Activated T-cell treated with anti-CD3 and anti-CD28 coated beads, Interleukin-2, amount 50 U/mL, for 72 hours (primary cell): ENCODE measurements around the gene ZCWPW1. TPM values are rescaled to one million over a fixed set of nuclear protein-coding genes. Genes with fewer than 3 reads are reported as not detected.

Experiments used
- ATAC-seq, 2 donors: fragments of 150-1000 bp; cut with Tn5 transposase; replicated peaks in 1 of 2; 2 replicates each; pipeline ENCODE4 v1.10.0; 2021; ENCODE audit warnings: moderate library complexity in 2 of 2, mild to moderate bottlenecking in 1 of 2
- DNase-seq, 2 donors: peaks; one replicate each; pipeline ENCODE4 v3.0.0; 2021 to 2022; ENCODE audit warnings: mixed read lengths in 1 of 2
- H3K27ac Mint-ChIP-seq: one replicate; pipeline ENCODE4 v1.8.0; 2022; ENCODE audit warnings: mild to moderate bottlenecking, moderate library complexity, mixed read lengths
- H3K27me3 Mint-ChIP-seq: one replicate; pipeline ENCODE4 v1.8.0; 2022; ENCODE audit warnings: low read depth, mixed read lengths
- H3K36me3 Mint-ChIP-seq, 2 donors: one replicate each; pipeline ENCODE4 v1.8.0; 2022; ENCODE audit warnings: mixed read lengths in 2 of 2, mild to moderate bottlenecking in 1 of 2; ENCODE audit not compliant: insufficient read depth in 2 of 2
- H3K4me1 Mint-ChIP-seq: one replicate; pipeline ENCODE4 v1.8.0; 2022; ENCODE audit warnings: low read depth, mixed read lengths
- H3K4me3 Mint-ChIP-seq, 2 donors: one replicate each; pipeline ENCODE4 v1.8.0; 2022; ENCODE audit warnings: mild to moderate bottlenecking in 2 of 2, mixed read lengths in 2 of 2, moderate library complexity in 2 of 2
- H3K9me3 Mint-ChIP-seq, 2 donors: one replicate each; pipeline ENCODE4 v1.8.0; 2022; ENCODE audit warnings: mixed read lengths in 2 of 2
- total RNA-seq, 2 donors: library from RNA; stranded (reverse); gene quantifications; one replicate each; pipeline ENCODE4 v1.2.3, GENCODE V29; 2022

Gene ZCWPW1
- total RNA-seq, 2 donors from 2014 or later, result 5.9 to 6.5 TPM

DNA sequence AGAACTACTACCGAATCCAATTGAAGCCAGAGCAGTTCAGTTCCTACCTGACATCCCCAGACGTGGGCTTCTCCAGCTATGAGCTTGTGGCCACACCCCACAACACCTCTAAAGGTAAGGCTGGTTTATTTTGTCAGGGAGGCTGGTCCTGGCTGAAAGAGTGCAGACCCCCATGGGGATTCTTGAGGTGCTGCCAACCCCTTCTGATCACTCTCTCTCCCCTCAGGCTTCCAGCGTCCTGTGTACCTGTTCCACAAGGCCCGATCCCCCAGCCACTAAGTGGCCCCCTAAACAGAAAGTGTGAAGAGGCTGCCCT lies 4.7 kb upstream of the ZCWPW1 start:
- H3K4me1 Mint-ChIP-seq, result peaks cover 52% of the 10 kb centered on the region
- H3K27me3 Mint-ChIP-seq, result no peaks in the 10 kb centered on the region
- peaks cover 16 to 34% of the 10 kb centered on the region in 2 donors for H3K36me3 Mint-ChIP-seq
- no peaks in the 10 kb centered on the region for H3K9me3 Mint-ChIP-seq
- H3K27ac Mint-ChIP-seq, result peak overlapping the region; percentile 69
- H3K4me3 Mint-ChIP-seq, result peak overlapping the region; percentile 84 to 95
- ATAC-seq (no peak), DNase-seq (no peak)

DNA sequence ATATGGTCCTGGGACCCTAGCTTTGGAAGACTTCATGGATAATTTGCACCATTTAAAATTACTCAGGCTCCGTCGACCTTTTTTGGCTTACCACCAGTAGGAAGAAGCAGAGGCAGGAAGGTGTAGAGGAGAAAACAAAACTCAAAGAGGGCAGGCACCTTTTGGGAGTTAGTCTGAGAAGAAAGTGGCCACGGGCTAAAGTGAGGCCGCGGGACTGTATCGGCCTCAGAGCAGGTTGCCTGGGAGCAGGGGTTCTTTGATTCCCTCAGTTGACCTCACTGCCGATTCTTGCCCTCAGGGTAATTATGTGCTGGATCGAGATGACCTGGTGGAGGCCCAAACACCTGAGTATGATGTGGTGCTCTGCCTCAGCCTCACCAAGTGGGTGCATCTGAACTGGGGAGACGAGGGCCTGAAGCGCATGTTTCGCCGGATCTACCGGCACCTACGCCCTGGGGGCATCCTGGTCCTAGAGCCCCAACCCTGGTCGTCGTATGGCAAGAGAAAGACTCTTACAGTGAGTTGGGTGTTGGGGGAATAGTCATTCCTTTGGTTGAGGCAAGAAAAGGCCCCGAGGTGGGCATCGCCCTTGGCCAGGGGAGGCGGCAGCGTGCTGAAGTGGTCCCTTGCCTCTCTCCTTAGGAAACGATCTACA lies 4.2 kb upstream of the ZCWPW1 start:
- Mint-ChIP-seq H3K27ac (peak overlapping the region; percentile 78), H3K4me3 (peak overlapping the region; percentile 86 to 89), H3K4me1 (peaks cover 57% of the 10 kb centered on the region), H3K9me3 (no peaks in the 10 kb centered on the region), H3K27me3 (no peaks in the 10 kb centered on the region), H3K36me3 (peaks cover 18 to 39% of the 10 kb centered on the region in 2 donors)
- DNase-seq (no peak), ATAC-seq (no peak)

DNA sequence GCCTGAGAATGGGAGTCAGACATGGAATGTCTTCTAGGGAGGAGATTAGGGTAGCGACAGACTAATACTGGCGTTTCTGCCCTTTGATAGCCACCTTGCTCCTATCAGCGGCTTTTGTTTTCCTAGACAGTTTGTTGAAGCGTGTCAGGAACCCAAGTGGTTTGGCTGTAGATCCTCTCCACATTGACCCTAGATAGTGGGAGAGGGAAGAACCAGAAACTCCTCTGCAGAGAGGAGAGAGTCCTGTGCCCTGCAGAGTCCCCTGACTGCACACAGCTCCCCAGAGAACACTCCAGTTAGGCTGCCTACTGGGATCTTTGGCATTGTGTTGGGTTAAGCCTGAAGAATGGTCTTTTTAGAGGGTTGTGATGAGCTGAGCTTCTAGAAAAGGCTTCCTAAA lies 3.5 kb upstream of the ZCWPW1 start:
- ATAC-seq (no peak), DNase-seq (no peak)
- H3K27ac Mint-ChIP-seq, result peak overlapping the region; percentile 78
- no peaks in the 10 kb centered on the region for H3K27me3 Mint-ChIP-seq
- peaks cover 18 to 39% of the 10 kb centered on the region in 2 donors for H3K36me3 Mint-ChIP-seq
- H3K4me3 Mint-ChIP-seq, result peak overlapping the region; percentile 86 to 89
- no peaks in the 10 kb centered on the region for H3K9me3 Mint-ChIP-seq
- peaks cover 57% of the 10 kb centered on the region for H3K4me1 Mint-ChIP-seq

DNA sequence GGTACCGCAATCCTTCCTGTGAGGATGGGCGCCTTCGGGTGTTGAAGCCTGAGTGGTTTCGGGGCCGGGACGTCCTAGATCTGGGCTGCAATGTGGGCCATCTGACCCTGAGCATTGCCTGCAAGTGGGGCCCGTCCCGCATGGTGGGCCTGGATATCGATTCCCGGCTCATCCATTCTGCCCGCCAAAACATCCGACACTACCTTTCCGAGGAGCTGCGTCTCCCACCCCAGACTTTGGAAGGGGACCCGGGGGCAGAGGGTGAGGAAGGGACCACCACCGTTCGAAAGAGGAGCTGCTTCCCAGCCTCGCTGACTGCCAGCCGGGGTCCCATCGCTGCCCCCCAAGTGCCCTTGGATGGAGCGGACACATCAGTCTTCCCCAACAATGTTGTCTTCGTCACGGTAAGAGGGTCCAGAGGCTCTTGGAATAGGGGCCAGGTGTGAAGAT lies 2.8 kb upstream of the ZCWPW1 start:
- H3K4me1 Mint-ChIP-seq, result peaks cover 57% of the 10 kb centered on the region
- H3K36me3 Mint-ChIP-seq, result peaks cover 17 to 37% of the 10 kb centered on the region in 2 donors
- no peaks in the 10 kb centered on the region for H3K27me3 Mint-ChIP-seq
- DNase-seq (no peak), ATAC-seq (no peak)
- H3K4me3 Mint-ChIP-seq, result peak overlapping the region; percentile 86 to 89
- H3K9me3 Mint-ChIP-seq, result no peaks in the 10 kb centered on the region
- peak overlapping the region; percentile 78 for H3K27ac Mint-ChIP-seq

DNA sequence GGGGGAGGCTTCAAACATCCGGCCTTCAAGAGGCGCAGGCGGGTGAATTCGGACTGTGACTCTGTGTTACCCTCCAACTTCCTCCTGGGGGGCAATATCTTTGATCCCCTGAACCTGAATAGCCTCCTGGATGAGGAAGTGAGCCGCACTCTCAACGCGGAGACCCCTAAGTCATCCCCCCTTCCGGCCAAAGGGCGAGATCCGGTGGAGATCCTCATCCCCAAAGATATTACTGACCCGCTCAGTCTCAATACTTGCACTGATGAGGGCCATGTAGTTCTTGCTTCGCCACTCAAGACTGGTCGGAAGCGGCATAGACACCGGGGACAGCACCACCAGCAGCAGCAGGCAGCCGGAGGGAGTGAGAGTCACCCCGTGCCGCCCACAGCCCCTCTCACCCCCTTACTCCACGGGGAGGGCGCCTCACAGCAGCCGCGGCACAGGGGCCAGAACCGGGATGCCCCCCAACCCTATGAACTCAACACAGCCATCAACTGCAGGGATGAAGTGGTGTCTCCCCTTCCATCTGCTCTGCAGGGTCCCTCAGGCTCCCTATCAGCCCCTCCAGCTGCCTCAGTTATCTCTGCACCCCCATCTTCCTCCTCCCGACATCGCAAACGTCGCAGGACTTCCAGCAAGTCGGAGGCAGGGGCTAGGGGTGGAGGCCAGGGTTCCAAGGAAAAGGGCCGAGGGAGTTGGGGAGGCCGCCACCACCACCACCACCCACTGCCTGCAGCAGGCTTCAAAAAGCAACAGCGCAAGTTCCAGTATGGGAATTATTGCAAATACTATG lies 2.2 kb upstream of the ZCWPW1 start:
- H3K4me1 Mint-ChIP-seq, result peaks cover 57% of the 10 kb centered on the region
- peak overlapping the region; percentile 93 for H3K27ac Mint-ChIP-seq
- peak overlapping the region; percentile 86 to 89 for H3K4me3 Mint-ChIP-seq
- H3K9me3 Mint-ChIP-seq, result no peaks in the 10 kb centered on the region
- peaks cover 15 to 35% of the 10 kb centered on the region in 2 donors for H3K36me3 Mint-ChIP-seq
- ATAC-seq (no peak), DNase-seq (peak; percentile 58 to 60)
- no peaks in the 10 kb centered on the region for H3K27me3 Mint-ChIP-seq

DNA sequence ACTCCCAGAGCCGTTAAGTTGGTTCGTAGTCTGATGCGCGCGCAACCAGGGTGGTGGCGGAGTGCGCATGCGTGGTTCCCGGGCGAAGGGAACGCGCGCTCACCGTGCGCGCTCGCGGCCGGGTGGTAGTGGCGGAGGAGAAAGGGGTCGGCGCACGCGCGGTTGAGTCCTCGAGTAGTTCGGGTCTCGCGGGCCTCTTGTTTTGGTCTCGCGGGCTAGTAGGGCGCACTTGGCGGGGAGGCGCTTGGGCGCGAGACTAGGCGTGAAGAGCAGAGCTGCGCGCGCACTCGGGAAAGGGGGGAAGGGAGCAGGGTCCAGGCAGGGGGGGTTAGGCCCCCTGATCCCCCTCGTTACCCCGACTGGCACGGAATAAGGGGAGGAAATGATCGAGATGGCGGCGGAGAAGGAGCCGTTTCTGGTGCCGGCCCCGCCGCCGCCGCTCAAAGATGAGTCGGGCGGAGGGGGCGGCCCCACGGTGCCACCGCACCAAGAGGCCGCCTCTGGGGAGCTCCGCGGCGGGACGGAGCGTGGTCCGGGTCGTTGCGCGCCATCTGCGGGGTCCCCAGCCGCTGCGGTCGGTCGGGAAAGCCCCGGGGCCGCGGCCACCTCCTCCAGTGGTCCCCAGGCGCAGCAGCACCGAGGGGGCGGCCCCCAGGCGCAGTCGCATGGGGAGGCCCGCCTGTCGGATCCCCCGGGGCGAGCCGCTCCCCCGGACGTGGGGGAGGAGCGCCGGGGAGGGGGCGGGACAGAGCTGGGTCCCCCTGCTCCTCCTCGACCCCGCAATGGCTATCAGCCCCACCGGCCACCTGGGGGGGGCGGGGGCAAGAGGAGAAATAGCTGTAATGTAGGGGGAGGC lies 1.4 kb upstream of the ZCWPW1 start, which contains the start of gene MEPCE:
Gene MEPCE (plus strand): TSS at position 195 of the 856 bp plus-strand sequence. CDS start 188 bp downstream, at position 383.
- DNase-seq, result peak; percentile 94 to 97

DNA sequence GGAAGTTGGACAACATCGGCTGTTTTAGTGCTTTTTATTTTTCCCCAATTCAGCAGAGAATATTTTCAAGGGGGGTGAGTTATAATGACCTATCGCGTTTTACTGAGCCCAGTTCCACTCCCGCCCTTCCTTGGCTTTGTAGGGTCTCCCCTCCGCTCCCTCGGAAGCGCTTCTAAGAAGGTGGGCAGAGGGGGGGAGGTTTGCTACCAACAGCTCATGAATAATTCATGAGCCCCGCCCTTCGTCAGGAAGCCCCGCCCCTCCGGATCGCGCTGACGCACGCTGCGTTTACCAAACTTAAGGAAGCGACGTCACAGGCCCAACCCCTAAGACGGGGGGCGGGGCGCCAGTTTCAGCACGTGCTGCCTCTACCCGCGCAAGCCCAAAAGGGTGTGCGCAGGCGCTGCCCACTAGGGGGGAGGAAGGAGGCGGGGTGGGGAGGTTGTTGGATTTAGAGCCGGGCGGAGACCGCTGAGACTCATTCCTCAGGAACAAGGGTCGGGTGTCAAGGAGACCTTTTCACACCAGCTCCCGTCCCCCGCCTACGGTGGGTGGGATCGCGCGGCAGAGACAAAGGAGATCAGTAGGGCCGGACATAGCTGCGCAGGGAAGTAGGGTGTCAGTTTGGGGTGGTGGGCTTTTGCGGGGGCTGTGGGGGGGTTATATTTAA lies 599 bp upstream of the ZCWPW1 start:
- Mint-ChIP-seq H3K27ac (peak overlapping the region; percentile 98), H3K27me3 (no peaks in the 10 kb centered on the region), H3K4me1 (peaks cover 44% of the 10 kb centered on the region), H3K9me3 (no peaks in the 10 kb centered on the region), H3K4me3 (peak overlapping the region; percentile 90 to 94), H3K36me3 (peaks cover 11 to 23% of the 10 kb centered on the region in 2 donors)
- DNase-seq (peak; percentile 100), ATAC-seq (peak; percentile 64 to 67)

More for the DNA sequence above, 1.4 kb upstream of the ZCWPW1 start, which contains the start of gene MEPCE:
- peak; percentile 43 to 45 for ATAC-seq
- H3K4me1 Mint-ChIP-seq, result peaks cover 52% of the 10 kb centered on the region
- H3K27me3 Mint-ChIP-seq, result no peaks in the 10 kb centered on the region
- no peaks in the 10 kb centered on the region for H3K9me3 Mint-ChIP-seq
- peak within 1 kb of the TSS; percentile 98 for H3K27ac Mint-ChIP-seq
- peaks cover 15 to 30% of the 10 kb centered on the region in 2 donors for H3K36me3 Mint-ChIP-seq
- H3K4me3 Mint-ChIP-seq, result peak within 1 kb of the TSS; percentile 90 to 94

DNA sequence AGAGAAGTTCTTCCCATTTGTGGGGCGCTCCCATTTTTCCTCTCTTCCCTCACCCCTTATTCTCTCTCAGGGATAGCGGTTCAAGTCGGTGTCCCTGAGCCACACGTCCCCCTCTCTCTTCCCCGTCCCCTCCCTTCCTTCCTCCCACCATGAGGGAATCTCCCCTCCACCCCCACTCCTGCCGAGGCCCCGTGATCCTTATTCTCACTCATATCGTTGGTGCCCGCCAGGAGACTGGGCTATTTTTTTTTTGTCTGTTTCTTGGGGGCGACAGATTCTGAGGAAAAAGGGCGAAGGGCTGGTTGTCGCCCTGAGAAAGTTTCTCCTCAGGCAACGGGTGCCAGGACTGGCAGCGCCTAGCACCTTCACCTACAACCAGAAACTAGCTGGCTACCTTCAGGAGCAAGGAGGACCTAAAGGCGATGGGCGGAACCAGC lies 723 bp downstream of the ZCWPW1 start:
- no peaks in the 10 kb centered on the region for H3K27me3 Mint-ChIP-seq
- peak overlapping the region; percentile 90 to 94 for H3K4me3 Mint-ChIP-seq
- ATAC-seq (no peak), DNase-seq (no peak)
- H3K36me3 Mint-ChIP-seq, result peaks cover 8 to 12% of the 10 kb centered on the region in 2 donors
- peaks cover 33% of the 10 kb centered on the region for H3K4me1 Mint-ChIP-seq
- no peaks in the 10 kb centered on the region for H3K9me3 Mint-ChIP-seq
- H3K27ac Mint-ChIP-seq, result peak overlapping the region; percentile 98

DNA sequence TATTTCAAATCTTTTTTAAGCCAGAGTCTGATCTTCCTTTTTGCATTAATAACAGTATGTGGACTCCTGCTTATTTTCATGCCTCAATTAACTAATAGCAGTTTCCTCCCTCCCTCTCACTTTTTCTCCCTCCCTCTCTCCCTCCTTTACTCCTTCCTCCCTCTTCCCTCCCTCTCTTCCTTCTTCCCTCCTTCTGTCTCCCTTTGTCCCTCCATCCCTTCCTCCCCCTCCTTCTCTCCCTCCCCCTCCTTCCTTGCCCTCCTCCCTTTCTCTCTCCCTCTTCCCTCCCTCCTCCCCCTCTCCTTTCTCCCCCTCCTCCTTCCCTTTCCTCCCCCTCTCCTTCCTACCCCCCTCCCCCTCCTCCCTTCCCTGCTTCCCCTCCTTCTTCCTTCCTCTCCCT lies 2.0 kb downstream of the ZCWPW1 start:
- Mint-ChIP-seq H3K27me3 (no peaks in the 10 kb centered on the region), H3K4me3 (no peak overlapping the region), H3K36me3 (peaks cover 8 to 10% of the 10 kb centered on the region in 2 donors), H3K4me1 (peaks cover 21% of the 10 kb centered on the region), H3K9me3 (no peaks in the 10 kb centered on the region), H3K27ac (no peak overlapping the region)
- ATAC-seq, result no peak
- DNase-seq, result no peak

DNA sequence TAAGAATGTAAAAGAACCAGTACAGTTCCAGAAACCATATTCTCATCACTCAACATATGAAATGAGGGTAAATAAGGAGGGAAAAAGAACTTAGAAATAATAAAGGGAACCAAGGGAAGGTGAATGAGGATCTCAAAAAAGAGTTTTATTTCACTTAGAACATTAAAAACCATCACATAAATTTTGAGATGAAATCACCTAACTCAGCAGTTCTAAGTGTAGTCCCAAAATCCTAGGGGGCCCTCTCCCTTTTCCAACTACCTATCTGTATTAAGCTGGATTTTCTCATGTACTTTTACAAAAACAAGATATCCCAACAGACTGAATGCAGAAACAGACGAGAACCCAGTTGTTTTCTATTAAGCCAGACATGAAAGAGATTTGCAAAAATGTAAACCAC lies 3.2 kb downstream of the ZCWPW1 start:
- Mint-ChIP-seq H3K27me3 (no peaks in the 10 kb centered on the region), H3K27ac (no peak overlapping the region), H3K4me1 (peaks cover 17% of the 10 kb centered on the region), H3K4me3 (no peak overlapping the region), H3K36me3 (peaks cover 8 to 10% of the 10 kb centered on the region in 2 donors), H3K9me3 (no peaks in the 10 kb centered on the region)
- DNase-seq, result no peak
- no peak for ATAC-seq

DNA sequence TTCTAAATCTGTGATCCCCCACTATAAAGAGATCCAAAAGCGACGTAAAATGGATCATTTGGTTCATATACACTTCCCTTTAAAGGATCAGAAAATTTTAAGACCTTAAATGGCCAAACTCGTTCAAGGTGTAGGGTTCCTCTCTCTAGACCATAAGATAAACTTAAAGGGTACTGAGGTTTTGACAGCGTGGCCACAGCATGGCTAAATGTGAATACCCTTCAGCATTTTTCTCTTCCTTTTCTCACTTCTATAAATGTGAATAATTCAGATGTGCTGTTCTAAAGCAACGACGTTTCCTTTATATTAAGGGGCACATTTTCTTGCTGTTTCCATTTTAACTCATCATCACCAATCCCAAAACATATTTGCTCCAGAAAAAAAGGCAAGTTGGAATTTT lies 5.2 kb downstream of the ZCWPW1 start:
- H3K4me1 Mint-ChIP-seq, result peaks cover 6% of the 10 kb centered on the region
- H3K4me3 Mint-ChIP-seq, result no peak overlapping the region
- H3K27ac Mint-ChIP-seq, result no peak overlapping the region
- peaks cover 3 to 4% of the 10 kb centered on the region in 2 donors for H3K36me3 Mint-ChIP-seq
- H3K27me3 Mint-ChIP-seq, result no peaks in the 10 kb centered on the region
- DNase-seq (no peak), ATAC-seq (no peak)
- no peaks in the 10 kb centered on the region for H3K9me3 Mint-ChIP-seq

DNA sequence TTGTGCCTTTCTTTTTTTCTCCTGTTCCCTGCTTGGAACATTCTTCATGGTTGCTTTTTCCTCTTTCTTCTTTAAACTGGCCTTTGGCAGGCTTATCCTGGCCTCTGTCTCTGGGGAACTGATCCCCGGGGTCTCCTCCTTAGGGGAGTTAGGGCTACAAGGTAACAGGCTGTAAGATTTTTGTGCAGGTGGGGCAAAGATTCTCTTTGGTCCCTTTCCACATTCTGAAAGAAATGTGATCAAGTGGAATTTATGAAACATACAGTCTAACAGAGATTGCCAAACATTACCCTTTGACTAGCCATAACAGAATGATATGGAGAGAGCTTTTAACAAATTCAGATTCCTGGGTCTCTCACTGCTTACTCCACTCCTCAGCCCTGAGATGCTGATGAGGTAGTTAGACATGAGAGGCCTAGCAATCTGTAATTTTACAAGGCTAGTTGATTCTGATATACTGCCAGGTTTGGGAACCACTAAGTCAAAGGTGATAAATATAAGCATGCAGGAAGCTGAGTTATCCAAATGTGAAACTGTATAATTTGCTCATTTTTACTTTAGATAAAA lies 8.8 kb downstream of the ZCWPW1 start:
- ATAC-seq (no peak), DNase-seq (no peak)
- Mint-ChIP-seq H3K27me3 (no peaks in the 10 kb centered on the region), H3K4me1 (no peaks in the 10 kb centered on the region), H3K4me3 (no peak overlapping the region), H3K36me3 (no peaks in the 10 kb centered on the region), H3K27ac (no peak overlapping the region), H3K9me3 (no peaks in the 10 kb centered on the region)
